Liver (tissue), 9 donors: ENCODE measurements around the gene SESTD1. TPM values are rescaled to one million over a fixed set of nuclear protein-coding genes. Genes with fewer than 3 reads are reported as not detected.

ENCODE experiments used
- DNase-seq: peaks from one replicate; pipeline ENCODE4 v3.0.0-alpha.2; 2017; ENCODE audit warnings: low spot score
- H3K27ac ChIP-seq, 2 donors: one replicate each; pipeline ENCODE4 v1.7.0; 2013; ENCODE audit warnings: inconsistent platforms in 2 of 2, low read length in 2 of 2, control low read depth in 1 of 2, low read depth in 1 of 2, mild to moderate bottlenecking in 1 of 2
- H3K27me3 ChIP-seq, 4 donors: one replicate each; pipeline versions ENCODE4 v1.6.1 to v1.7.0; 2013; ENCODE audit warnings: low read length in 3 of 4, inconsistent platforms in 1 of 4, mild to moderate bottlenecking in 1 of 4, moderate library complexity in 1 of 4; ENCODE audit not compliant: control insufficient read depth in 4 of 4, insufficient read depth in 4 of 4
- H3K36me3 ChIP-seq, 4 donors: one replicate each; pipeline versions ENCODE4 v1.6.1 to v1.7.0; 2013; ENCODE audit warnings: low read length in 3 of 4, mild to moderate bottlenecking in 3 of 4, low read depth in 1 of 4, moderate library complexity in 1 of 4; ENCODE audit not compliant: control insufficient read depth in 4 of 4, insufficient read depth in 3 of 4
- H3K4me1 ChIP-seq, 4 donors: one replicate each; pipeline versions ENCODE4 v1.6.1 to v1.7.0; 2013; ENCODE audit warnings: low read length in 3 of 4, mild to moderate bottlenecking in 3 of 4, moderate library complexity in 1 of 4; ENCODE audit not compliant: control insufficient read depth in 4 of 4, insufficient read depth in 4 of 4
- H3K4me3 ChIP-seq, 3 donors: one replicate each; pipeline versions ENCODE4 v1.6.1 to v1.7.0; 2013; ENCODE audit warnings: low read length in 3 of 3, control low read depth in 1 of 3, low read depth in 1 of 3, mild to moderate bottlenecking in 1 of 3
- H3K9ac ChIP-seq, 2 donors: one replicate each; pipeline ENCODE4 v1.7.0; 2013; ENCODE audit warnings: low read length in 2 of 2, mild to moderate bottlenecking in 2 of 2, moderate library complexity in 2 of 2, control low read depth in 1 of 2, low read depth in 1 of 2
- H3K9me3 ChIP-seq, 4 donors: one replicate each; pipeline versions ENCODE4 v1.6.1 to v1.7.0; 2013; ENCODE audit warnings: low read length in 3 of 4; ENCODE audit not compliant: control insufficient read depth in 4 of 4
- ATF3 ChIP-seq: IDR thresholded peaks from 2 replicates; pipeline ENCODE4 v1.6.1; 2016; ENCODE audit warnings: antibody characterized with exemption
- CTCF ChIP-seq: fragments of 150-350 bp; IDR thresholded peaks from 2 replicates; pipeline ENCODE4 v1.5.1; 2017; ENCODE audit warnings: improper control_type of control experiment, low read depth, low read length; ENCODE audit not compliant: missing input control
- FOXA1 ChIP-seq: IDR thresholded peaks from 2 replicates; pipeline ENCODE4 v1.6.1; 2016; ENCODE audit warnings: antibody characterized with exemption
- FOXA2 ChIP-seq: IDR thresholded peaks from 2 replicates; pipeline ENCODE4 v1.6.1; 2016; ENCODE audit warnings: antibody characterized with exemption
- GABPA ChIP-seq, 2 donors: IDR thresholded peaks in 1 of 2; conservative IDR thresholded peaks in 1 of 2; 2 replicates each; pipeline ENCODE4 v1.6.1; 2016; ENCODE audit warnings: antibody characterized with exemption in 2 of 2, mild to moderate bottlenecking in 1 of 2, moderate library complexity in 1 of 2
- HNF4A ChIP-seq, 2 donors: conservative IDR thresholded peaks; 2 replicates each; pipeline ENCODE4 v1.6.1; 2016; ENCODE audit warnings: antibody characterized with exemption in 2 of 2, mild to moderate bottlenecking in 2 of 2
- HNF4G ChIP-seq: IDR thresholded peaks from 2 replicates; pipeline ENCODE4 v1.6.1; 2016; ENCODE audit warnings: antibody characterized with exemption
- JUND ChIP-seq, 2 donors: IDR thresholded peaks; 2 replicates each; pipeline ENCODE4 v1.6.1; 2016; ENCODE audit warnings: antibody characterized with exemption in 2 of 2
- RAD21 ChIP-seq, 2 donors: IDR thresholded peaks; 2 replicates each; pipeline ENCODE4 v1.6.1; 2016; ENCODE audit warnings: antibody characterized with exemption in 2 of 2, mild to moderate bottlenecking in 2 of 2
- REST ChIP-seq: IDR thresholded peaks from 2 replicates; pipeline ENCODE4 v1.6.1; 2016; ENCODE audit warnings: antibody characterized with exemption, mild to moderate bottlenecking
- SP1 ChIP-seq: IDR thresholded peaks from 2 replicates; pipeline ENCODE4 v1.6.1; 2018; ENCODE audit warnings: antibody characterized with exemption, mild to moderate bottlenecking
- TAF1 ChIP-seq: conservative IDR thresholded peaks from 2 replicates; pipeline ENCODE4 v1.6.1; 2016; ENCODE audit warnings: antibody characterized with exemption, mild to moderate bottlenecking
- YY1 ChIP-seq: IDR thresholded peaks from 2 replicates; pipeline ENCODE4 v1.6.1; 2016; ENCODE audit warnings: antibody characterized with exemption, mild to moderate bottlenecking
- WGBS: extraction: QIAGEN DNeasy Blood & Tissue Kit; methylation state at CpG from one replicate; pipeline ENCODE4 v1.1.7; 2013; 5-methylcytosine and 5-hydroxymethylcytosine counted together
- polyA plus RNA-seq, 2 donors: library from polyadenylated mRNA; stranded (reverse) in 1 of 2; unstranded in 1 of 2; fragments of 200-250 nt in 1 of 2; fragments of >200 nt in 1 of 2; fragmentation: Nextera tagmentation in 1 of 2; extraction: Ambion mirVana in 1 of 2; gene quantifications; one replicate each; pipeline versions ENCODE4 v1.2.1 to v1.2.3, GENCODE V29; 2013 to 2015
- total RNA-seq, 2 donors: library from RNA; depleted of rRNA; stranded (reverse); fragments of >200 nt; gene quantifications; one replicate each; pipeline ENCODE4 v1.2.3, GENCODE V29; 2014
- TF ChIP-seq, protein P1 (sequence below): IDR thresholded peaks from 2 replicates; pipeline ENCODE4 v1.6.1; 2016; ENCODE audit warnings: antibody characterized with exemption
- TF ChIP-seq, protein P2 (sequence below): IDR thresholded peaks from 2 replicates; pipeline ENCODE4 v1.6.1; 2016; ENCODE audit warnings: antibody characterized with exemption
- donor health status: healthy.
- donor health status: healthy.
- donor health status: healthy.
- donor health status: healthy.
- donor health status: healthy.

SESTD1 gene
- total and polyA plus RNA-seq, 4 donors = 6.3 to 10.1 (median 7.4) TPM

DNA sequence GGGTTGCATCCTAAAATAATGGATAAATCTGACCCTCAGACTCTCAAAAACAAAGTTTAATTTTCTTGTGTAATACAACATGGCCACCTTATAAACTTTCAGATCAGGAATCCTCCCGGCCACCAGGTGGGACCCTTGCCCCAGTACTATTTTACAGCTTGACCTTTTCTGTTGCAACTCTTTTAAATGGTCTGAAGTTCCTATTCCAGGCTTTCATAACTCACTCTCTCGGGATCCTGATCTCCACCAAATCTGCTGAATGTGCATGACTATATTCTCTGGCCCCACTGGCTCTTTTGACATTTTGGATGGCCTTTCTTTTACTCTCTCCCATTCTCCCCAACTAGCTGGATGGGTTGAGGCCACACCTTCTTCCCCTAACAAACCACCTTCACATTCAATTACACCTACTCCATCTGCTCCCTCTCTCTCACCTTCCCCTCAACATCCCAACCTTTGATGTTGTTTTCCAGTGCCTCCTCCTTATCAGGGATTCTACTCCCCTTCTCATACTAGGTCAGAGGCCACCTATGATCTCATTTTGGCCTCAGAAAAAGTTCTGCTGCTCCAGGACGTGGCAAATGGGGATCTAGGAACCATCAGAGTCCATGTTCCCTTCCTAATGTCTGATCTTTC, 70.8 kb downstream of the SESTD1 start:
- Histone ChIP-seq H3K27ac (no peak overlapping the region), H3K9ac (no peak overlapping the region), H3K4me3 (no peak overlapping the region), H3K36me3 (no peaks in the 10 kb centered on the region), H3K27me3 (no peaks in the 10 kb centered on the region), H3K9me3 (no peaks in the 10 kb centered on the region), H3K4me1 (no peaks in the 10 kb centered on the region)
- TF ChIP-seq HNF4A (conservative IDR thresholded peaks at IDR 0.05) (peak in 1 of 2 donors; percentile 38), RAD21 (IDR thresholded peaks at IDR 0.05) (peak; percentile 18 to 60), HNF4G (no peak)
- DNase-seq = no peak
- WGBS = 60% methylated on average over 3 of the region's 3 CpGs

- H3K9me3 ChIP-seq = no peaks in the 10 kb centered on the region
- WGBS = 95% methylated on average over 2 of the region's 2 CpGs
- H3K9ac ChIP-seq = no peak overlapping the region
- H3K36me3 ChIP-seq = no peaks in the 10 kb centered on the region
- no peak overlapping the region for H3K4me3 ChIP-seq
- no peak for TF ChIP-seq FOXA1
- TF ChIP-seq YY1 = peak; percentile 42
- DNase-seq = no peak
- no peaks in the 10 kb centered on the region for H3K4me1 ChIP-seq
- H3K27me3 ChIP-seq = no peaks in the 10 kb centered on the region
- no peak overlapping the region for H3K27ac ChIP-seq
Measured at GRCh38 chr2:179191110-179191509, 73.5 kb downstream of the SESTD1 start.

DNA sequence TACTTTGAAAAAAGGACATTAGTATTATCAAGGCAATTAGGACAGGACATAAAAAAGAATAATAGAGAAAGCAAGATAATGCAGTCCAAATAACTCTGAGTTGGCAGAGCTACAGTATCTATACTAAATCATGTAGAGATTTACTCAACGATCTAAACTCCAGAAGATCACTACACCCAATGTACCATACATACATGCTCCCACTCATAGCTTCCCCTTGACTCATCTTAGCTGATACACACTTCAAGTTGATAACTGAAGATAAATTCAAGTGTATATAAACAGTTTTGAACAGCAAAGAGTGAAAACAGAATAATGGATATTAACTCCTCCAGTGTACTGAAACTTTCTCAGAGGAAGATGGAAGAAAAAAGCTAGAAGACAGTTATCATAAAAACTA, 78.5 kb downstream of the SESTD1 start:
- Histone ChIP-seq H3K27me3 (no peaks in the 10 kb centered on the region), H3K9me3 (no peaks in the 10 kb centered on the region), H3K4me3 (no peak overlapping the region), H3K36me3 (peaks cover 0 to 1% (median 0%) of the 10 kb centered on the region in 4 donors), H3K4me1 (no peaks in the 10 kb centered on the region), H3K9ac (no peak overlapping the region), H3K27ac (no peak overlapping the region)
- TF ChIP-seq CTCF = no peak
- WGBS = 82% methylated on average over 1 of the region's 1 CpG
- no peak for DNase-seq

- no peaks in the 10 kb centered on the region for H3K9me3 ChIP-seq
- WGBS = 91% methylated on average over 1 of the region's 1 CpG
- no peak overlapping the region for H3K27ac ChIP-seq
- H3K36me3 ChIP-seq = peaks cover 0 to 4% (median 0%) of the 10 kb centered on the region in 4 donors
- H3K27me3 ChIP-seq = no peaks in the 10 kb centered on the region
- H3K9ac ChIP-seq = no peak overlapping the region
- no peak for TF ChIP-seq TAF1
- TF ChIP-seq, protein P1, sequence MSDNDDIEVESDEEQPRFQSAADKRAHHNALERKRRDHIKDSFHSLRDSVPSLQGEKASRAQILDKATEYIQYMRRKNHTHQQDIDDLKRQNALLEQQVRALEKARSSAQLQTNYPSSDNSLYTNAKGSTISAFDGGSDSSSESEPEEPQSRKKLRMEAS = no peak
- no peak for TF ChIP-seq JUND (IDR thresholded peaks at IDR 0.05)
- no peak for TF ChIP-seq ATF3
- TF ChIP-seq, protein P2, sequence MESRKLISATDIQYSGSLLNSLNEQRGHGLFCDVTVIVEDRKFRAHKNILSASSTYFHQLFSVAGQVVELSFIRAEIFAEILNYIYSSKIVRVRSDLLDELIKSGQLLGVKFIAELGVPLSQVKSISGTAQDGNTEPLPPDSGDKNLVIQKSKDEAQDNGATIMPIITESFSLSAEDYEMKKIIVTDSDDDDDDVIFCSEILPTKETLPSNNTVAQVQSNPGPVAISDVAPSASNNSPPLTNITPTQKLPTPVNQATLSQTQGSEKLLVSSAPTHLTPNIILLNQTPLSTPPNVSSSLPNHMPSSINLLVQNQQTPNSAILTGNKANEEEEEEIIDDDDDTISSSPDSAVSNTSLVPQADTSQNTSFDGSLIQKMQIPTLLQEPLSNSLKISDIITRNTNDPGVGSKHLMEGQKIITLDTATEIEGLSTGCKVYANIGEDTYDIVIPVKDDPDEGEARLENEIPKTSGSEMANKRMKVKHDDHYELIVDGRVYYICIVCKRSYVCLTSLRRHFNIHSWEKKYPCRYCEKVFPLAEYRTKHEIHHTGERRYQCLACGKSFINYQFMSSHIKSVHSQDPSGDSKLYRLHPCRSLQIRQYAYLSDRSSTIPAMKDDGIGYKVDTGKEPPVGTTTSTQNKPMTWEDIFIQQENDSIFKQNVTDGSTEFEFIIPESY = no peak
- TF ChIP-seq GABPA (IDR thresholded peaks at IDR 0.05 in 1 of 2, conservative IDR thresholded peaks at IDR 0.05 in 1 of 2) = no peak
- TF ChIP-seq FOXA2 = no peak
- no peak for TF ChIP-seq HNF4G
- no peak for TF ChIP-seq REST
- no peak for TF ChIP-seq SP1
- no peak overlapping the region for H3K4me3 ChIP-seq
- H3K4me1 ChIP-seq = peaks cover 0 to 1% (median 0%) of the 10 kb centered on the region in 4 donors
- DNase-seq = no peak
Measured at GRCh38 chr2:179184610-179185009, 80.0 kb downstream of the SESTD1 start.
